NCI-H345 (cell line): ENCODE results near the gene MATK.

Experiments used
- DNase-seq: peaks from one replicate; lab custom pipeline; 2025; lab: John Stamatoyannopoulos, UW

The MATK gene

GRCh38 chr19:3746371-3747056, 39.7 kb downstream of the MATK start:
- no peak for DNase-seq

GRCh38 chr19:3745363-3746045, 40.7 kb downstream of the MATK start:
- no peak for DNase-seq

- no peak for DNase-seq
Observed at GRCh38 chr19:3743486-3743885, 42.7 kb downstream of the MATK start.

DNA sequence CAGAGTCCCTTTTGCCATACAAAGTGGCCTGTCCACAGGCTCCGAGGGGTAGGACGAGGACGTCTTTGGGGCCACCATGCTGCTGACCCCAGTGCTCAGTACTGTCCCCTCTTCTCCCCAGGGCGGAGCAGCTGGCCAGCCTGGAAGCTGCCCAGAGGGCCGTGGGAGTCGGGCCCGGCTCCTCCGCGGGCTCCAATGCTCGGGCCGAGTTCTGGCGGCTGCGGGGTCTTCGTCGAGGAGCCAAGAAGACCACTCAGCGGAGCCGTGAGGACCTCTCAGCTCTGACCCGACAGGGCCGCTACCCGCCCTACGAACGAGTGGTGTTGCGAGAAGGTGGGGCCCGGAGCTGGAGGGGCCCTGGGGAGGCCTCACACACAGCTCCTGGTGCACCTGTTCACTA, 45.8 kb downstream of the MATK start:
- no peak for DNase-seq

GRCh38 chr19:3738477-3739220, 47.5 kb downstream of the MATK start:
- no peak for DNase-seq

- no peak for DNase-seq
Observed at GRCh38 chr19:3737487-3738205, 48.5 kb downstream of the MATK start.

GRCh38 chr19:3736106-3736724, 50.0 kb downstream of the MATK start:
- DNase-seq: no peak

DNA sequence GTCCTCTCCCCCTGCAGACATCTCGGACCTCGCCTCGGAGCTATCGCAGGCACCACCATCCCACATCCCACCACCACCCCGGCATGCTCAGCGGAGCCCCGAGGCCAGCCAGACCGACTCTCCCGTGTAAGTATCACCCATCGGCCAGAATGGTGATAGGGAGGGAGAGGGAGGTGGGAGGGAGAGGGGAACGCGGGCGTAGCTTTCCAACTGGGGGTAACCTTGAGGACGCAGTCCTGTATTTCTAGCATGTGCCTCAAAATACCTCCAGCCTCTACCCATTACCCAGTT, 51.9 kb downstream of the MATK start:
- no peak for DNase-seq

DNA sequence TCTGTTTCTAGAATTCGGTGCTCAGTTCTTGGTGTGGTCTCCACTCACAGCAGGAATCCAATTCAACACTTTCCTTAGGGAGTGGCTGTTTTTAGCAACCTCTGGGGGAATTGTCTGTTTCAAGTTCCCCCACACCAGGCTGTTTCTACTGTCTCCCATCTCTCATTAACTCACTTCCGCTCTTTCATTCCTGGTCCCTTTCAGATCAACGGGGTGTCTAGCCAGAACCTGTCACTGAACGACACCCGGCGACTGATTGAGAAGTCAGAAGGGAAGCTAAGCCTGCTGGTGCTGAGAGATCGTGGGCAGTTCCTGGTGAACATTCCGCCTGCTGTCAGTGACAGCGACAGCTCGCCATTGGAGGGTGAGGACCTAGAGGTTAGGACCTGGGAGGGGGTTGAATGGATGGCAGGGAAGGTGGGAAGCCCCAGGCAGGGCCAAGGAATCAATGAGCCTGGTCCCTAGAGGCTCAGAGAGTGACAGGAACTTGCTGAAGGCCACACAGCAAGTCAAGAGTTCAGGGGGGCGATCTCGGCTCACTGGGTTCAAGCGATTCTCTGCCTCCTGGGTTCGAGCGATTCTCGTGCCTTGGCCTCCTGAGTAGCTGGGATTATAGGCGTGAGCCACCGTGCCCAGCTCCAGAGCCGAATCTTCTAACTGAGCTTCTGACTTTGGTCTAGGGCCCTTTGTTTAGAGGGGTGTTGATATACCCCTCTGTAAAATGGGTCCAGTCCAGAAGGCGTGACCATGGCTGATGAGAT, 52.5 kb downstream of the MATK start:
- no peak for DNase-seq

GRCh38 chr19:3732108-3732507, 54.1 kb downstream of the MATK start:
- DNase-seq: no peak

GRCh38 chr19:3730457-3730958, 55.7 kb downstream of the MATK start:
- DNase-seq: no peak
